Neural progenitor cell (in vitro differentiated cells): Measurements from ENCODE around the gene VAPA.
"Not testable (repeated sequence)": the region's sequence is repeated elsewhere in the genome, so short reads cannot be mapped to it uniquely, and the experiment has no call there.

ENCODE experiments used
- CTCF ChIP-seq: fragments of 200-600 bp; sonication (generic); IDR thresholded peaks from 2 replicates; pipeline ENCODE4 v1.5.1; 2017; ENCODE audit warnings: antibody characterized with exemption, mild to moderate bottlenecking
- EZH2 ChIP-seq: fragments of 200-600 bp; sonication (generic); IDR thresholded peaks from 2 replicates; pipeline ENCODE4 v1.6.1; 2017; ENCODE audit warnings: antibody characterized with exemption, mild to moderate bottlenecking, moderate library complexity
- EZH2phosphoT487 ChIP-seq: fragments of 200-600 bp; sonication (generic); IDR thresholded peaks from 2 replicates; pipeline ENCODE4 v1.6.1; 2017; ENCODE audit warnings: antibody characterized with exemption

DNA sequence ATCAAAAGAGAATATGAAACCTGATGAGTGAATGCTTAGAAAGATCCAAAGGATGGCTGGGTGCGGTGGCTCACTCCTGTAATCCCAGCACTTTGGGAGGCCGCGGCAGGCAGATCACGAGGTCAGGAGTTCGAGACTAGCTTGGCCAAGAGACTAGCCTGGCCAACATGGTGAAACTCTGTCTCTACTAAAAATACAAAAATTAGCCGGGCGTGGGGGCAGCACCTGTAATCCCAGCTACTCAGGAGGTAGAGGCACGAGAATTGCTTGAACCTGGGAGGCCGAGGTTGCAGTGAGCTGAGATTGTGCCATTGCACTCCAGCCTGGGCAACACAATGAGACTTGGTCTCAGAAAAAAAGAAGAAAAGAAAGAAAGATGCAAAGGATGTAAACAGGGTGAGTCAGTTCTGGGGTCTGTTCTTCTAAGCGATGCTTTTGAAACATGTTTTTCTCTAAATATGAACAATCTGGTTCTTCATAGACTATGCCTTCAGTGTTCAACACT is 16.0 kb upstream of the VAPA start:
- not testable (repeated sequence) for TF ChIP-seq CTCF, EZH2phosphoT487, EZH2
